Right ventricle myocardium inferior (tissue), 1 donor: Measurements from ENCODE around the gene RNF112. TPM values are rescaled to one million over a fixed set of nuclear protein-coding genes. Genes with fewer than 3 reads are reported as not detected.

ENCODE experiments used
- ATAC-seq: fragments of 200-7000 bp; cut with Tn5 transposase; one replicate; pipeline ENCODE4 v1.9.1; 2020; ENCODE audit warnings: mild to moderate bottlenecking, moderate library complexity
- DNase-seq: peaks from one replicate; pipeline ENCODE4 v3.0.0; 2021; ENCODE audit errors: missing footprints
- intact Hi-C: fragments of 100-400 bp; cut with DNase I; formaldehyde crosslinking; loops from one replicate; pipeline ENCODE4 v1.11.0; 2022
- total RNA-seq: library from RNA; stranded (reverse); fragmentation: NEBNext Ultra II Directional; extraction: Animal tissue kit (Norgen Biotek cat#: 25700); gene quantifications from one replicate; pipeline ENCODE4 v1.2.1, GENCODE V29; 2021
- donor health status: DM: no; HTN: yes; CAD: no; lungs with severe emphysema.

Gene RNF112
- total RNA-seq, 1 donor from 2014 or later, result 3.5 TPM

- intact Hi-C loops, result no loop called here
- no peak for DNase-seq
- ATAC-seq, result no peak
Measured at GRCh38 chr17:19407601-19408345, 3.3 kb upstream of the RNF112 start.

GRCh38 chr17:19408346-19408710, 2.7 kb upstream of the RNF112 start:
- ATAC-seq (no peak), DNase-seq (no peak)
- intact Hi-C loops, result no loop called here

- no peak for ATAC-seq
- DNase-seq, result no peak
- intact Hi-C loops, result no loop called here
Measured at GRCh38 chr17:19409066-19409465, 2.0 kb upstream of the RNF112 start.

- intact Hi-C loops, result no loop called here
- ATAC-seq (no peak), DNase-seq (no peak)
Measured at GRCh38 chr17:19409509-19409908, 1.5 kb upstream of the RNF112 start.

- intact Hi-C loops, result no loop called here
- ATAC-seq (no peak), DNase-seq (no peak)
Measured at GRCh38 chr17:19410091-19410490, 941 bp upstream of the RNF112 start.

- ATAC-seq (peak; percentile 17), DNase-seq (no peak)
- intact Hi-C loops, result no loop called here
Measured at GRCh38 chr17:19411631-19412030, 599 bp downstream of the RNF112 start.

- no peak for ATAC-seq
- no peak for DNase-seq
- intact Hi-C loops, result no loop called here
Measured at GRCh38 chr17:19412510-19412909, 1.5 kb downstream of the RNF112 start.

GRCh38 chr17:19412984-19413383, 2.0 kb downstream of the RNF112 start:
- DNase-seq (no peak), ATAC-seq (no peak)
- intact Hi-C loops, result no loop called here

GRCh38 chr17:19413761-19414160, 2.7 kb downstream of the RNF112 start:
- no peak for DNase-seq
- ATAC-seq, result no peak
- intact Hi-C loops, result no loop called here

GRCh38 chr17:19414396-19415280, 3.6 kb downstream of the RNF112 start:
- DNase-seq (no peak), ATAC-seq (no peak)
- intact Hi-C loops, result no loop called here

- intact Hi-C loops, result no loop called here
- DNase-seq, result no peak
- ATAC-seq, result no peak
Measured at GRCh38 chr17:19415311-19415710, 4.3 kb downstream of the RNF112 start.

- intact Hi-C loops, result no loop called here
- ATAC-seq, result no peak
Measured at GRCh38 chr17:19415806-19416775, 5.1 kb downstream of the RNF112 start.

GRCh38 chr17:19417611-19418010, 6.6 kb downstream of the RNF112 start:
- intact Hi-C loops, result no loop called here
- ATAC-seq (no peak), DNase-seq (no peak)

More at GRCh38 chr17:19415806-19416775, 5.1 kb downstream of the RNF112 start:
- no peak for DNase-seq

- ATAC-seq (peak; percentile 67), DNase-seq (no peak)
- intact Hi-C loops, result no loop called here
Measured at GRCh38 chr17:19418251-19418992, 7.4 kb downstream of the RNF112 start.

GRCh38 chr17:19421219-19421618, 10.2 kb downstream of the RNF112 start:
- DNase-seq (no peak), ATAC-seq (no peak)
- intact Hi-C loops, result no loop called here

- intact Hi-C loops, result no loop called here
- ATAC-seq, result no peak
- DNase-seq, result no peak
Measured at GRCh38 chr17:19421926-19422325, 10.9 kb downstream of the RNF112 start.

- DNase-seq, result no peak
- intact Hi-C loops, result no loop called here
Measured at GRCh38 chr17:19424934-19425868, 14.2 kb downstream of the RNF112 start.

More at GRCh38 chr17:19424934-19425868, 14.2 kb downstream of the RNF112 start:
- ATAC-seq, result peak; percentile 73
